NCI-H2227 (cell line): Measurements from ENCODE around the gene PRAC1.
A peak's percentile ranks its signal among the peaks of the same experiment; 100 is the strongest.

Experiments
- DNase-seq: peaks from one replicate; lab custom pipeline; 2025; ENCODE audit not compliant: unreplicated experiment; lab: John Stamatoyannopoulos, UW

The PRAC1 gene

DNA sequence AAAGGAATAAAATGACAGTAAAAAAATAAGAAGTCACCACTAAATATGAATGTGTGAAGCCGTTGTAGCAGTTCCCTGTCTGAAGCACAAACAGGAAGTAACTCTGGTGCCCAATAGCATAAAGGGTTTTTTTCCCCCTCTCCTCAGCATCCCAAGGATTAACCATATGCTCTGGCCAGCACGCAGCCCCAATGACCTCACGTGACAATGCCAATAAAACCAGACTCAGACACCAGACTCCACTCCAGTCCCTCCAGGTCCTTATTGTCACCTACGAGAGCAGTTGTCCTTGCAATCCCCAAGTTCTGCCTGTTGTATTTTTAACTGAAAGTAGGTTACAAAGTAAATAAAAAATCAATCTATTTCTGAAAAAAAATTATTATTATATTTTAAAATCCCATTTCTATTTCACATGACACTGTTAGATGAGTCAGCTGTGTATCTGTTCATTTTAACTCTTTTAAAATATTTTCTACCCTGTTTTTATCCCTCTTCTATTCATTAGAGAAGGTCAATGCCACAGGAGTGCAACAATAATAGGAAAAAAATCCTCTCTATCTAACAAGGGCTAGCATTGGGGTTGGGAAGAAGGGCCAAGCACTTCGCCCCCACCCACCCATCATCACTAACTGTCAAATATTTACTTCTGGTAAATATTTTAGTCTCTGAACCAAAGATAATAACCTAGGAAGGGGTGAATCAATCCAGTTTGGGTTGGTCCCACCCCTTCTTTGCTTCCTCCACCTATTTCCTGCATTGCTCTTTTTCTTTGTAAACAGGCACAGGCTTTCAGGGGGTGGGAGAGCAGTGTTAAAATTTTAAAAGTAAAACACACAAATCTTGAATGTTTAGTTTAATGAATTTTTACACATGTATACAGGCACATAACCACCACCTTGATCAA is 6.6 kb downstream of the PRAC1 start:
- no peak for DNase-seq

DNA sequence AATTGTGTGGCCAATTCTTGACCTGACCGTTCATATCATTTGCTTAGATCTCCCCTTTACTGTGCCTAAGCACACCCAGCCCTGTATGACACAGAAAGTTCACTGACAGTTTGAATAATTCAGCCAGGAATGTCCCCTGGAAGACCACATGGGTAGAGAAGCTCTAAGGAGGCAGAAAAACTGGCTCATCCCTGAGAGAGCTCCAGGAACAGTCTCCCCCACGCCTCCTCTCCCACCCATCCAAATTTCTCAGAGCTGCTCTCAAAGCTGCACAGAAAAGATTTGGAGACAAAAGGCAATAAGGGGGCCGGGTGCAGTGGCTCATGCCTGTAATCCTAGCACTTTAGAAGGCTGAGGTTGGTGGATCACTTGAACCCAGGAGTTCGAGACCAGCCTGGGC is 11.2 kb downstream of the PRAC1 start:
- no peak for DNase-seq

DNA sequence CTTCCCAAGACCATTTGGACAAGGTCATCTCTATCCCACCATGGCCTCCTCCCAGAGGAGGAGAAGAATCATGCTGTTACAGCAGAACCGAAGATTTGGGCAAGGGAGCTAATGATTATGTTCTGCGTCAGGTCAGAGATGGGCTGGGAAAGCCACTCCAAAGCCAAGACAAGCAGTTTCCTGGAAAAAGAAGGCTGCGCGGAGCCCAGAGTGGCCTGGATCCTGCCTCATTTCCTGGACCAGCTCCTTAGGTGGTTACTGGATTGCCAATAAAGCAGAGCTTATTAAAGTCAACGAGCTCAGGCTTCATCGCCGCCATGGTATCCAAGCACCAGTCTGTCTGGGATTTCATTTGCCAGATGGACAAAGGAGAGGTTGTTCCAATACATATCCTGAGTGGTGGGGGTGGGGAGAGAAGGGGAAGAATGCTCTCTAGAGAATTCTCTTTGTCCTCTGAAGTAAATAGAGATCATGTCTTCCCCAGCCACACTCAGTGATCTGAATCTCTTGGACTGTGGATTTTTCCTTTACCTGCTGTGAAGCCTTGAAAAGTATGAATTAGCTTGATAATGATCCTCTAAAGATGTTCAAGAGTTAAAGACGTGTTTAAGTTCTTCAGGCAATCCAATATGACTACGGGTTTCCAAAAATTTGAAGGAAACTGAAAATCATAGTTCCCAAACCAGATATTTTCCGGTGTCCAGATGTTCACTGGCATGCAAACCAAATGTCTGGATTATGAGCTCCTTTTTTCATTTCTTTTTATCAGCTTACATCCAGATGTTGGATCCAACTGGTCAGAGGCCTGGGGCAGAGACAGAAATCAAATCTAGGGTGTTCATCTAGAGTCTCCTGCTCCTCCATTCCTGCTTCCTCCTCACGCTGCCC is 17.7 kb downstream of the PRAC1 start:
- DNase-seq, result no peak

DNA sequence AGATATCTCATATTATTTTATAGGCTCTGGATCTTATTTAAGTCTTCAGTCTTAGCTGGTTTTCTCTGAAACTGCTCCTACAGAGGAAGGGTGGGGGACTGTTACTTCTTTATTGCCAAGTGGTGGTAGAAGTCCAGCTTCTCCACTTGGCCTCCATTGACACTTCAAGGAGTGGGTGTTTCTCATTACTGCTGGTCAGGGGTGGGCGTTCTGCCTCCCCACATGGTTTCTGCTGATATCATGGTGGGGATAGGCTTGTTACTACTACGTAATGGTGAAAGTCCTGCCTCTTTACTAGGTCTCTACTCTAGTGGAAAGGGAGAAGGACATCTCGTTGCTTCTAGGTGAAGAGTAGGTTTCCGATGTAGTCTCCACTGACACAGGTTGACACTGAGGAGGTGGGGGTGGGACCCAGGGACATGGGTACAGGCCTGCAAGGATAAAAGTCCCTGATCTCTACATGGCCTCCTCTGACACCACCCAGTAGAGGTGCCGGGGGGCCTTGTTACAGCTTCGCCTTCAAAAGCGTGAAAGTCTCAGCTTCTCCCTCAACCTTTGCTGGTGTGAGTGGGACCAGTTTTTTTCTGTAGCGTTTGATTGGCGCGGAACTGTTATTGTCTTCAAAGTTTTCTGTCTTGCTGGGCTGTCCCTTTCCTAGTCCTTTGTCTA is 20.3 kb downstream of the PRAC1 start:
- DNase-seq, result no peak

GRCh38 chr17:48693178-48693577 is 29.1 kb downstream of the PRAC1 start:
- DNase-seq, result no peak

DNA sequence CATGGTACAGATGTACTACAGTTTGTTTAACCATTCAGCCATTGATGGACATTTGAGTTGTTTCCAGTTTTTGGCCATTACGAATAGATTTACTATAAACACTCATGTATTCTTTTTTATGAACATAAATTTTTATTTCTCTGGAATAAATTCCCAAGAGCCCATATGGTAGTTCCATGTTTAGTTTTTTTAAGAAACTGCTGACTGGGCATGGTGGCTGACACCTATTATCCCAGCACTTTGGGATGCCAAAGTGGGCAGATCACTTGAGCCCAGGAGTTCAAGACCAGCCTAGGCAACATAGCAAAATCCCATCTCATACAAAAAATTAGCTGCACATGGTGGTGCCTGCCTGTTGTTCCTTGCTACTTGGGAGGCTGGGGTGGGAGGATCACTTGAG is 30.3 kb downstream of the PRAC1 start:
- no peak for DNase-seq

GRCh38 chr17:48690655-48691054 is 31.7 kb downstream of the PRAC1 start:
- DNase-seq, result no peak

- DNase-seq, result no peak
Measured at GRCh38 chr17:48681609-48682008, 40.7 kb downstream of the PRAC1 start.

DNA sequence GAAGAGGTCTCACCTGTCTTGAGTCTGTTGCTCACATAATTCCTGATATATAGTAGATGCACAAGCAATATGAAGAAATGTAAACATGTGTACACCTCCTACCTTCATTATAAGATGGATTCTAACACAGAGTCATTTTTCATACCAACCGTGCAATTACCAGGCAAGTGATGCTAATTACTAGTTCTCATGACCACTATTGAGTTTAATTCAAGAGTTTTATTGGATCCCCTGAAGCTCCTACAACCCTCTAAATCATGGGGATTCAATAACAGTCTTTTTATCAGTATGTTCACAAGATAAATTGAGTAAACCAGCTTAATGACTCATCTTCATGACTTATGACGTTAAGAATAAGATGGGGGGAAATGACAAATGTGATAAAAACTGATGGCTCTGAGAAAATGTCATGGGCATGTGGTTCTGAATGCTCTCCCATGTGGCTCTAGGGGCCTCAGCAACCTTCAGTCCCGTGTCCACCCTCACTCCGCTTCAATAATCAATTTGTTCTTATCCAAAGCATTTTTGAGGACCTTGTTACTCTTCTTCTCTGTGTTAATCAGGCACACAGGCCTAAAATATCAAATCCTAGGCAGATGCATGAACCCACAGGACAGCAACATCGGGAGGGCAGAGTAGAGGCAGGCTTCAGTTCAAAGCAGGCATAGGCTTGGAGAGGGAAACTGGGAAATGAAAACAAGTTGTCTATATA is 42.8 kb downstream of the PRAC1 start:
- DNase-seq, result no peak

DNA sequence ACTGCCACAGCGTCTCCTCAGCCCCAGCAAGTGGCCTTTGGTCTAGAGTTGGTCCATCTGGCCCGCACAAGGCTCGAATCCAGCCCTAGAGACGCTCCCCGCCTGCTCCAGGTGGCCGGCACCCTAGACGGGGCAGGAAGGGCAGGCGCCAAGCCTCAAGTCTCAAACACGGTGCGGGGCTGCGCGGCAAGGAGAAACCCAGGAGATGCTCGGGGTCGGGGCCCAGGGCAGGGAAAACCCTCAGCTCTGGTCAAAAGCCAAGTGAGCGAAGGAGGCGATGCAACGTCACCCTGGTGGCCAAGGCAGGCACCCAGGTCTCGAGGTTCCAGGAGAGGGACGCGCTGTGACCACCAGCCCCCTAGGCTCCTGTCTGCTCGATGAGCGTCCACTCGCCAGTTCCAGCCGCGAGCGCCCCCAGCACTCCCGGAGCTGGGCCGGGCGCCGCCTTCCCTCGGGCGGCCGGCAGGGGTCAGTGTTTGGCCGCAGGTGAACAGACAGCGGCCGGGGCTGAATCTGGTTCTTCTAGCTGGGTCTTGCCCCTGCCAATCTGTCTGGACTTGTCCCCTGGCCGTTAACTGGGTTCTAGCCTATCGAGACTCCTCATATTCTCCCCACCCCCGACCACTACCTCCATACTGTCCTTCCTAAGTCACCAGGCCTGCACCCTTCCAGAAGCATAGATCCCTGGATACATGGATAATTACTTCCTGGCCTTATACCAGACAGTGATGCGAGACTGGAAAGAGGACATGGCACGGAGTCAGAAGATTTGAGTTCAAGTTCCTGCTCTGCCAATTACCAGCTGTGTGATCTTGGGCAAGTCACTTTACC is 44.0 kb downstream of the PRAC1 start:
- DNase-seq, result peak; percentile 83

DNA sequence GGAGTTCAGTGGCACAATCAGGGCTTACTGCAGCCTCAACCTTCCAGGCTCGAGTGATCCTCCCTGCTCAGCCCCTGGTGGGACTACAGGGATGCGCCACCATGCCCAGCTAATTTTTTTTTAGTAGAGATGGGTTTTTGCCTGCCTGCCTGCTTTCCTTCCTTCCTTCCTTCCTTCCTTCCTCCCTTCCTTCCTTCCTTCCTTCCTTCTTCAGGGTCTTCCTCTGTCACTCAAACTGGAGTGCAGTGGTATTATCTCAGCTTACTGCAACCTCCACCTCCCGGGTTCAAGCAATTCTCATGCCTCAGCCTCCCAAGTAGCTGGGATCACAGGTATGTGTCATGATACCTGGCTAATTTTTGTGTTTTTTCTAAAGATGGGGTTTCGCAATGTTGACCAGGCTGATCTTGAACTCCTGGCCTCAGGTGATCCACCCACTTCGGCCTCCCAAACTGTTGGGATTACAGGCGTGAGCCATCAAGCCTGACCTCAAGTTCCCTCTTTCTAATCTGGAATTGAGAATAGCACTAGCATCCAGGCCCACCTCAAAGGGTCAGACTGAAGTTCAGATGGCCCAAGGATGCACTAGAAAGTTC is 45.3 kb downstream of the PRAC1 start:
- no peak for DNase-seq

GRCh38 chr17:48672340-48672739 is 50.0 kb downstream of the PRAC1 start:
- DNase-seq, result no peak
